ENCODE results near the gene DELE1.

The DELE1 gene

GRCh38 chr5:141963701-141964100 is 40.0 kb downstream of the DELE1 start:
- TF ChIP-seq FOXP2 (optimal IDR thresholded peaks at IDR 0.05; ENCODE audit: borderline replicate concordance, extremely low read depth, extremely low read length, insufficient read depth) (no peak), POLR2AphosphoS5 (IDR thresholded peaks at IDR 0.05; ENCODE audit: low read depth, low read length) (no peak)

- TF ChIP-seq FOXP2 (optimal IDR thresholded peaks at IDR 0.05; ENCODE audit: borderline replicate concordance, extremely low read depth, extremely low read length, insufficient read depth) = no peak
- TF ChIP-seq REST (IDR thresholded peaks at IDR 0.05; ENCODE audit: insufficient read depth in 1 of 2, low read depth in 2 of 2, low read length in 2 of 2) = no peak
- no peak for TF ChIP-seq POLR2AphosphoS5 (IDR thresholded peaks at IDR 0.05; ENCODE audit: low read depth, low read length)
- TF ChIP-seq TAF1 (IDR thresholded peaks at IDR 0.05; ENCODE audit: borderline replicate concordance, insufficient read depth, low read length) = no peak
- no peak for TF ChIP-seq SIN3A (IDR thresholded peaks at IDR 0.05; ENCODE audit: borderline replicate concordance, insufficient read depth, low read length)
Measured at GRCh38 chr5:141965071-141965470, 41.4 kb downstream of the DELE1 start.

GRCh38 chr5:141966275-141966962 is 42.7 kb downstream of the DELE1 start:
- no peak for TF ChIP-seq REST (IDR thresholded peaks at IDR 0.05; ENCODE audit: insufficient read depth in 1 of 2, low read depth in 2 of 2, low read length in 2 of 2)
- no peak for TF ChIP-seq FOXP2 (optimal IDR thresholded peaks at IDR 0.05; ENCODE audit: borderline replicate concordance, extremely low read depth, extremely low read length, insufficient read depth)
- TF ChIP-seq SIN3A (IDR thresholded peaks at IDR 0.05; ENCODE audit: borderline replicate concordance, insufficient read depth, low read length) = no peak
- no peak for TF ChIP-seq TAF1 (IDR thresholded peaks at IDR 0.05; ENCODE audit: borderline replicate concordance, insufficient read depth, low read length)
- TF ChIP-seq POLR2AphosphoS5 (IDR thresholded peaks at IDR 0.05; ENCODE audit: low read depth, low read length) = no peak

GRCh38 chr5:141966963-141967333 is 43.3 kb downstream of the DELE1 start:
- no peak for TF ChIP-seq SIN3A (IDR thresholded peaks at IDR 0.05; ENCODE audit: borderline replicate concordance, insufficient read depth, low read length)
- no peak for TF ChIP-seq TAF1 (IDR thresholded peaks at IDR 0.05; ENCODE audit: borderline replicate concordance, insufficient read depth, low read length)
- no peak for TF ChIP-seq REST (IDR thresholded peaks at IDR 0.05; ENCODE audit: insufficient read depth in 1 of 2, low read depth in 2 of 2, low read length in 2 of 2)
- no peak for TF ChIP-seq FOXP2 (optimal IDR thresholded peaks at IDR 0.05; ENCODE audit: borderline replicate concordance, extremely low read depth, extremely low read length, insufficient read depth)
- TF ChIP-seq POLR2AphosphoS5 (IDR thresholded peaks at IDR 0.05; ENCODE audit: low read depth, low read length) = no peak

- TF ChIP-seq TAF1 (IDR thresholded peaks at IDR 0.05; ENCODE audit: borderline replicate concordance, insufficient read depth, low read length) (no peak), REST (IDR thresholded peaks at IDR 0.05; ENCODE audit: insufficient read depth in 1 of 2, low read depth in 2 of 2, low read length in 2 of 2) (peak; percentile 35 to 44; a peak in 1 of 4 replicates), POLR2AphosphoS5 (IDR thresholded peaks at IDR 0.05; ENCODE audit: low read depth, low read length) (peak; percentile 85), SIN3A (IDR thresholded peaks at IDR 0.05; ENCODE audit: borderline replicate concordance, insufficient read depth, low read length) (peak; percentile 69; the same call in 1 of the 2 replicates), FOXP2 (optimal IDR thresholded peaks at IDR 0.05; ENCODE audit: borderline replicate concordance, extremely low read depth, extremely low read length, insufficient read depth) (peak; percentile 79)
Measured at GRCh38 chr5:141968914-141969608, 45.4 kb downstream of the DELE1 start, which contains the start of gene RNF14. Gene RNF14 (plus strand): TSS chr5:141969105. CDS start chr5:141973589, 4,484 bp downstream.

Measured in PFSK-1 (cell line).